ENCODE results near the gene ABCC5. TPM values are rescaled to one million over a fixed set of nuclear protein-coding genes. Genes with fewer than 3 reads are reported as not detected.

The ABCC5 gene
- total RNA-seq, 1 donor from 2014 or later = 7.2 TPM

GRCh38 chr3:183931881-183932280 is 85.8 kb downstream of the ABCC5 start:
- ATAC-seq = no peak
- no peak for DNase-seq (ENCODE audit: low spot score)

GRCh38 chr3:183930086-183930485 is 87.6 kb downstream of the ABCC5 start:
- no peak for ATAC-seq

GRCh38 chr3:183927059-183927458 is 90.6 kb downstream of the ABCC5 start:
- peak; percentile 98 for ATAC-seq
- DNase-seq (ENCODE audit: low spot score) = peak; percentile 76

More at GRCh38 chr3:183930086-183930485, 87.6 kb downstream of the ABCC5 start:
- no peak for DNase-seq (ENCODE audit: low spot score)

- no peak for ATAC-seq
- DNase-seq (ENCODE audit: low spot score) = no peak
Measured at GRCh38 chr3:183924956-183925355, 92.7 kb downstream of the ABCC5 start.

- DNase-seq (ENCODE audit: low spot score) (no peak), ATAC-seq (no peak)
Measured at GRCh38 chr3:183924543-183924942, 93.1 kb downstream of the ABCC5 start.

- no peak for ATAC-seq
Measured at GRCh38 chr3:183922421-183922820, 95.3 kb downstream of the ABCC5 start.

GRCh38 chr3:183921096-183921495 is 96.6 kb downstream of the ABCC5 start:
- no peak for DNase-seq (ENCODE audit: low spot score)
- ATAC-seq = no peak

More at GRCh38 chr3:183922421-183922820, 95.3 kb downstream of the ABCC5 start:
- no peak for DNase-seq (ENCODE audit: low spot score)

- no peak for DNase-seq (ENCODE audit: low spot score)
- no peak for ATAC-seq
Measured at GRCh38 chr3:183920416-183920815, 97.3 kb downstream of the ABCC5 start.

GRCh38 chr3:183918178-183918577 is 99.5 kb downstream of the ABCC5 start:
- DNase-seq (ENCODE audit: low spot score) (no peak), ATAC-seq (no peak)

GRCh38 chr3:183917776-183918175 is 99.9 kb downstream of the ABCC5 start:
- no peak for ATAC-seq
- DNase-seq (ENCODE audit: low spot score) = no peak

GRCh38 chr3:183914856-183915255 is 102.8 kb downstream of the ABCC5 start:
- ATAC-seq = no peak
- no peak for DNase-seq (ENCODE audit: low spot score)

- ATAC-seq = no peak
Measured at GRCh38 chr3:183913580-183913920, 104.1 kb downstream of the ABCC5 start.

GRCh38 chr3:183912895-183913579 is 104.6 kb downstream of the ABCC5 start:
- ATAC-seq (no peak), DNase-seq (ENCODE audit: low spot score) (no peak)

More at GRCh38 chr3:183913580-183913920, 104.1 kb downstream of the ABCC5 start:
- no peak for DNase-seq (ENCODE audit: low spot score)

GRCh38 chr3:183911763-183912506 is 105.7 kb downstream of the ABCC5 start:
- DNase-seq (ENCODE audit: low spot score) (no peak), ATAC-seq (no peak)

GRCh38 chr3:183911087-183911486 is 106.6 kb downstream of the ABCC5 start:
- DNase-seq (ENCODE audit: low spot score) (no peak), ATAC-seq (no peak)

GRCh38 chr3:183909030-183909600 is 108.6 kb downstream of the ABCC5 start:
- no peak for ATAC-seq
- DNase-seq (ENCODE audit: low spot score) = no peak

GRCh38 chr3:183907911-183908331 is 109.8 kb downstream of the ABCC5 start:
- DNase-seq (ENCODE audit: low spot score) = no peak
- no peak for ATAC-seq

- DNase-seq (ENCODE audit: low spot score) = no peak
Measured at GRCh38 chr3:183907176-183907575, 110.5 kb downstream of the ABCC5 start.

GRCh38 chr3:183906234-183906921 is 111.3 kb downstream of the ABCC5 start:
- ATAC-seq = no peak

More at GRCh38 chr3:183907176-183907575, 110.5 kb downstream of the ABCC5 start:
- ATAC-seq = no peak

GRCh38 chr3:183904833-183905780 is 112.6 kb downstream of the ABCC5 start:
- DNase-seq (ENCODE audit: low spot score) = no peak
- peak; percentile 67 for ATAC-seq

More at GRCh38 chr3:183906234-183906921, 111.3 kb downstream of the ABCC5 start:
- no peak for DNase-seq (ENCODE audit: low spot score)
